Skeletal muscle tissue (tissue), 4 donors: ENCODE results near the gene SGCA. TPM values are rescaled to one million over a fixed set of nuclear protein-coding genes. Genes with fewer than 3 reads are reported as not detected.

Experiments used
- H3K27ac ChIP-seq: one replicate; pipeline ENCODE4 v1.7.0; 2013; ENCODE audit warnings: mild to moderate bottlenecking, low read depth, low read length, inconsistent platforms
- H3K27me3 ChIP-seq, 3 donors: one replicate each; pipeline ENCODE4 v1.7.0; 2013; ENCODE audit warnings: low read length in 3 of 3; ENCODE audit not compliant: control insufficient read depth in 3 of 3, insufficient read depth in 3 of 3
- H3K36me3 ChIP-seq, 3 donors: one replicate each; pipeline ENCODE4 v1.7.0; 2013; ENCODE audit warnings: low read length in 3 of 3; ENCODE audit not compliant: control insufficient read depth in 3 of 3, insufficient read depth in 3 of 3
- H3K4me1 ChIP-seq, 3 donors: one replicate each; pipeline ENCODE4 v1.7.0; 2013; ENCODE audit warnings: low read length in 3 of 3, mild to moderate bottlenecking in 3 of 3; ENCODE audit not compliant: control insufficient read depth in 3 of 3, insufficient read depth in 3 of 3
- H3K4me3 ChIP-seq, 3 donors: one replicate each; pipeline ENCODE4 v1.7.0; 2013; ENCODE audit warnings: low read length in 3 of 3
- H3K9ac ChIP-seq, 3 donors: one replicate each; pipeline ENCODE4 v1.7.0; 2013; ENCODE audit warnings: low read length in 3 of 3, mild to moderate bottlenecking in 3 of 3, moderate library complexity in 2 of 3, low read depth in 1 of 3
- H3K9me3 ChIP-seq, 3 donors: one replicate each; pipeline ENCODE4 v1.7.0; 2013; ENCODE audit warnings: low read length in 3 of 3; ENCODE audit not compliant: control insufficient read depth in 3 of 3
- total RNA-seq: library from RNA; depleted of rRNA; stranded (reverse); fragments of >200 nt; gene quantifications from one replicate; pipeline ENCODE4 v1.2.3, GENCODE V29; 2014
- donor health status: Osteomylitis.

SGCA gene
- total RNA-seq, 1 donor from 2014 or later = 158 TPM

GRCh38 chr17:50134206-50135110 is 31.3 kb upstream of the SGCA start:
- peaks cover 38 to 42% (median 39%) of the 10 kb centered on the region in 3 donors for H3K36me3 ChIP-seq

GRCh38 chr17:50135316-50136095 is 30.3 kb upstream of the SGCA start:
- H3K27ac ChIP-seq = no peak overlapping the region

More at GRCh38 chr17:50134206-50135110, 31.3 kb upstream of the SGCA start:
- H3K9me3 ChIP-seq = no peaks in the 10 kb centered on the region
- no peaks in the 10 kb centered on the region for H3K27me3 ChIP-seq
- H3K27ac ChIP-seq = peak overlapping the region; percentile 86
- peak overlapping the region; percentile 33 to 73 (median 57) for H3K9ac ChIP-seq
- no peak overlapping the region for H3K4me3 ChIP-seq
- peaks cover 38 to 54% (median 50%) of the 10 kb centered on the region in 3 donors for H3K4me1 ChIP-seq

GRCh38 chr17:50136096-50136687 is 29.6 kb upstream of the SGCA start:
- Histone ChIP-seq H3K36me3 (peaks cover 52 to 56% (median 52%) of the 10 kb centered on the region in 3 donors), H3K27me3 (no peaks in the 10 kb centered on the region), H3K4me1 (peaks cover 43 to 61% (median 56%) of the 10 kb centered on the region in 3 donors), H3K4me3 (no peak overlapping the region), H3K9ac (no peak overlapping the region), H3K9me3 (no peaks in the 10 kb centered on the region), H3K27ac (no peak overlapping the region)

More at GRCh38 chr17:50135316-50136095, 30.3 kb upstream of the SGCA start:
- Histone ChIP-seq H3K9ac (peak overlapping the region in 1 of 3 donors; percentile 45), H3K4me1 (peaks cover 44 to 61% (median 57%) of the 10 kb centered on the region in 3 donors), H3K4me3 (no peak overlapping the region), H3K9me3 (no peaks in the 10 kb centered on the region), H3K36me3 (peaks cover 45 to 49% (median 48%) of the 10 kb centered on the region in 3 donors), H3K27me3 (no peaks in the 10 kb centered on the region)

- Histone ChIP-seq H3K9me3 (no peaks in the 10 kb centered on the region), H3K4me1 (peaks cover 42 to 56% (median 55%) of the 10 kb centered on the region in 3 donors), H3K27ac (no peak overlapping the region), H3K36me3 (peaks cover 56 to 62% (median 57%) of the 10 kb centered on the region in 3 donors), H3K27me3 (no peaks in the 10 kb centered on the region), H3K4me3 (no peak overlapping the region), H3K9ac (no peak overlapping the region)
Observed at GRCh38 chr17:50137042-50137441, 28.8 kb upstream of the SGCA start.

GRCh38 chr17:50139185-50139783 is 26.5 kb upstream of the SGCA start:
- H3K27me3 ChIP-seq = no peaks in the 10 kb centered on the region
- no peak overlapping the region for H3K27ac ChIP-seq
- H3K9ac ChIP-seq = peak overlapping the region; percentile 38 to 45 (median 40)
- no peak overlapping the region for H3K4me3 ChIP-seq
- no peaks in the 10 kb centered on the region for H3K9me3 ChIP-seq
- H3K36me3 ChIP-seq = peaks cover 71 to 83% (median 77%) of the 10 kb centered on the region in 3 donors
- H3K4me1 ChIP-seq = peaks cover 30 to 43% (median 40%) of the 10 kb centered on the region in 3 donors

- H3K9me3 ChIP-seq = no peaks in the 10 kb centered on the region
- H3K27ac ChIP-seq = peak overlapping the region; percentile 36
- peaks cover 71 to 91% (median 82%) of the 10 kb centered on the region in 3 donors for H3K36me3 ChIP-seq
- peak overlapping the region in 1 of 3 donors; percentile 22 for H3K4me3 ChIP-seq
- H3K4me1 ChIP-seq = peaks cover 33 to 43% (median 42%) of the 10 kb centered on the region in 3 donors
- no peaks in the 10 kb centered on the region for H3K27me3 ChIP-seq
- peak overlapping the region; percentile 38 to 45 (median 40) for H3K9ac ChIP-seq
Observed at GRCh38 chr17:50139950-50140885, 25.6 kb upstream of the SGCA start.

GRCh38 chr17:50141026-50141744 is 24.6 kb upstream of the SGCA start:
- no peak overlapping the region for H3K4me3 ChIP-seq
- no peaks in the 10 kb centered on the region for H3K27me3 ChIP-seq
- H3K9ac ChIP-seq = no peak overlapping the region
- peak overlapping the region; percentile 36 for H3K27ac ChIP-seq
- H3K36me3 ChIP-seq = peaks cover 64 to 87% (median 76%) of the 10 kb centered on the region in 3 donors
- H3K9me3 ChIP-seq = no peaks in the 10 kb centered on the region
- peaks cover 38 to 49% (median 48%) of the 10 kb centered on the region in 3 donors for H3K4me1 ChIP-seq

- H3K27me3 ChIP-seq = no peaks in the 10 kb centered on the region
- H3K9me3 ChIP-seq = no peaks in the 10 kb centered on the region
- peaks cover 60 to 82% (median 72%) of the 10 kb centered on the region in 3 donors for H3K36me3 ChIP-seq
- no peak overlapping the region for H3K9ac ChIP-seq
- H3K27ac ChIP-seq = no peak overlapping the region
- peaks cover 43 to 55% (median 54%) of the 10 kb centered on the region in 3 donors for H3K4me1 ChIP-seq
- no peak overlapping the region for H3K4me3 ChIP-seq
Observed at GRCh38 chr17:50141745-50142110, 24.1 kb upstream of the SGCA start.
